ENCODE results near the gene LDLRAD2.

LDLRAD2 gene

DNA sequence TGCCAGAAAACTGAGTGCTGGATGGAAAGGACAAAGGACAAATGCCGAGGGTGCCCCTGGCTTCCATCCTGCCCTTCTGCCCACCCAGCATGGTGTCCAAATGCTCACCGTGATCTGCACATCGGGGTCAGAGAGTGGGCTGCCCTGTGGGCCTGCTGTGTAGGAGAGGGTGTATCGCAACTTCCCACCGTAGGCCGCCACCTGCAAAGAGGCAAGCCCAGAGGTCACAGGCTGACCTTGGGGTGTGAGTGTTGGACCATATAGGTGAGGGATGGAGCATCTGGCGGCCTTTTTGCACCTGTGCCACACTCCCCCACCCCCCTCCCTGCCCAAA, 53.5 kb downstream of the LDLRAD2 start:
- Histone ChIP-seq H3K4me1 (ENCODE audit: low read length) (peaks cover 37% of the 10 kb centered on the region), H4K20me1 (ENCODE audit: insufficient read depth, low read length) (no peaks in the 10 kb centered on the region), H3K27ac (ENCODE audit: low read length) (peak overlapping the region; percentile 91), H3K36me3 (replicated peaks; ENCODE audit: low read depth, low read length) (no peaks in the 10 kb centered on the region), H3K4me3 (ENCODE audit: low read length) (peak overlapping the region; percentile 28; the same call in 1 of the 2 replicates), H3K27me3 (ENCODE audit: low read depth, low read length) (no peaks in the 10 kb centered on the region), H3K9me3 (ENCODE audit: insufficient read depth, low read length) (no peaks in the 10 kb centered on the region), H3K79me2 (ENCODE audit: low read length) (no peaks in the 10 kb centered on the region), H3K9ac (ENCODE audit: low read length) (peak overlapping the region; percentile 50; the same call in 1 of the 2 replicates), H2AFZ (ENCODE audit: low read depth, low read length) (no peak overlapping the region), H3K4me2 (ENCODE audit: low read length) (peak overlapping the region; percentile 74)
- TF ChIP-seq EZH2phosphoT487 (IDR thresholded peaks at IDR 0.05; ENCODE audit: low read depth): no peak
- TF ChIP-seq, protein P1, sequence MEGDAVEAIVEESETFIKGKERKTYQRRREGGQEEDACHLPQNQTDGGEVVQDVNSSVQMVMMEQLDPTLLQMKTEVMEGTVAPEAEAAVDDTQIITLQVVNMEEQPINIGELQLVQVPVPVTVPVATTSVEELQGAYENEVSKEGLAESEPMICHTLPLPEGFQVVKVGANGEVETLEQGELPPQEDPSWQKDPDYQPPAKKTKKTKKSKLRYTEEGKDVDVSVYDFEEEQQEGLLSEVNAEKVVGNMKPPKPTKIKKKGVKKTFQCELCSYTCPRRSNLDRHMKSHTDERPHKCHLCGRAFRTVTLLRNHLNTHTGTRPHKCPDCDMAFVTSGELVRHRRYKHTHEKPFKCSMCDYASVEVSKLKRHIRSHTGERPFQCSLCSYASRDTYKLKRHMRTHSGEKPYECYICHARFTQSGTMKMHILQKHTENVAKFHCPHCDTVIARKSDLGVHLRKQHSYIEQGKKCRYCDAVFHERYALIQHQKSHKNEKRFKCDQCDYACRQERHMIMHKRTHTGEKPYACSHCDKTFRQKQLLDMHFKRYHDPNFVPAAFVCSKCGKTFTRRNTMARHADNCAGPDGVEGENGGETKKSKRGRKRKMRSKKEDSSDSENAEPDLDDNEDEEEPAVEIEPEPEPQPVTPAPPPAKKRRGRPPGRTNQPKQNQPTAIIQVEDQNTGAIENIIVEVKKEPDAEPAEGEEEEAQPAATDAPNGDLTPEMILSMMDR (IDR thresholded peaks at IDR 0.05; ENCODE audit: low read depth, low read length): no peak

DNA sequence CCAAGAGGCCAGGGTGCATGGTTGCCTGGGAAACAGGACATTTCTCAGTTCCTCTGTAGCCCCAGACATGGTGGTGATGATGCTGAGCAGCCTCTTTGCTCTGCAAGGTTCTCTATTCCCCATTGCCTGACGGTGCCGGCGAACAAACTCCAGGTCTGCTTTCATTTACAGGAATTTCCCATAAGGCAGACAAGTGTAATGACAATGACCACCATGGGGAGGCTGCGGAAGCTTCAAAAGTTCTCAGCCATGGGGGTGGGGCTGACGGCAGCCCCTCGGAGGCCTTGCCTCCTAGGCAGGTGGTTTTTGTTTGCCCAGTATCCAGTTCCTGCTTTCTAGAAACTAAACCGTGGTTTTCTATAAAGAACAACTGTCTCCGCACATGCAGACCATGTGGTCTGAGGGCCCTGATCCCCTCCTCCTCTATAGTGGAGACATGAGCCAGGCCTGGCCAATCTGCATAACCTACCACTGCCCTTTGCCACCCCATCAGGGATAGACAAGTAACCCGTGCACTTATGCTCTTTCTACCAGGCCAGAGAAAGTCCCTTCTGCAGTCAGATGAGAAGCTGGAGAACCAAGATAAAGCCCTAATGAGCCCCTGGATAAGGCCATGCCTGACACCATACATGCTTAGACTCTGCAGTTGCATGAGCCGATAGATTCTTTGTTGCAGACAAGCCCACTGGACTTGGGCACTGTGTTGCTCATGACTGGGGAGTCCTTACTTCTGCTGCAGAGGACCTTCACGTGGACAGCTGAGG, 54.1 kb downstream of the LDLRAD2 start:
- no peaks in the 10 kb centered on the region for H3K9me3 ChIP-seq (ENCODE audit: insufficient read depth, low read length)
- no peaks in the 10 kb centered on the region for H3K36me3 ChIP-seq (replicated peaks; ENCODE audit: low read depth, low read length)
- H3K27me3 ChIP-seq (ENCODE audit: low read depth, low read length): no peaks in the 10 kb centered on the region
- TF ChIP-seq, protein P1 (IDR thresholded peaks at IDR 0.05; ENCODE audit: low read depth, low read length): no peak
- TF ChIP-seq EZH2phosphoT487 (IDR thresholded peaks at IDR 0.05; ENCODE audit: low read depth): no peak
- H4K20me1 ChIP-seq (ENCODE audit: insufficient read depth, low read length): no peaks in the 10 kb centered on the region
- H3K4me1 ChIP-seq (ENCODE audit: low read length): peaks cover 37% of the 10 kb centered on the region
- H3K9ac ChIP-seq (ENCODE audit: low read length): peak overlapping the region; percentile 43
- H3K4me2 ChIP-seq (ENCODE audit: low read length): peak overlapping the region; percentile 74
- peak overlapping the region; percentile 48 for H3K4me3 ChIP-seq (ENCODE audit: low read length)
- H3K27ac ChIP-seq (ENCODE audit: low read length): peak overlapping the region; percentile 91
- H3K79me2 ChIP-seq (ENCODE audit: low read length): no peaks in the 10 kb centered on the region
- peak overlapping the region; percentile 58; the same call in 1 of the 2 replicates for H2AFZ ChIP-seq (ENCODE audit: low read depth, low read length)

DNA sequence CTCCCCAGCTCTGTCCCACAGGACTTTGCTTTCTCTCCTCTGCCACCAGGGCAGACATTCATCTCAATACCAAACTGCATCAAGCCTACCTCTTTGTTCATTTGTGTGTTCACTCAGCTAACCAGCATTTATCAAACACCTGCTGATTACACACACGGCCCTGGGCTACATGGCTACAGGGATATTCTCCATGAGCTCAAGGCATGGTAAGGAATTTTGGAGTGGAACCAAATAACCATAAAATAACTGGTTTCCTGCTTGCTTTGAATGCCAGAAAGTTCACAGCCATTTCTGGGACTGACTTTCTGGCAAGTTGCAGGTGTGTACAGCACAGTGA, 54.6 kb downstream of the LDLRAD2 start:
- Histone ChIP-seq H3K4me2 (ENCODE audit: low read length) (peak overlapping the region; percentile 74), H3K9me3 (ENCODE audit: insufficient read depth, low read length) (no peaks in the 10 kb centered on the region), H3K36me3 (replicated peaks; ENCODE audit: low read depth, low read length) (no peaks in the 10 kb centered on the region), H3K79me2 (ENCODE audit: low read length) (no peaks in the 10 kb centered on the region), H2AFZ (ENCODE audit: low read depth, low read length) (no peak overlapping the region), H3K4me1 (ENCODE audit: low read length) (peaks cover 40% of the 10 kb centered on the region), H3K9ac (ENCODE audit: low read length) (peak overlapping the region; percentile 43), H4K20me1 (ENCODE audit: insufficient read depth, low read length) (no peaks in the 10 kb centered on the region), H3K27me3 (ENCODE audit: low read depth, low read length) (no peaks in the 10 kb centered on the region), H3K27ac (ENCODE audit: low read length) (peak overlapping the region; percentile 91), H3K4me3 (ENCODE audit: low read length) (peak overlapping the region; percentile 48; the same call in 1 of the 2 replicates)
- TF ChIP-seq EZH2phosphoT487 (IDR thresholded peaks at IDR 0.05; ENCODE audit: low read depth): no peak
- TF ChIP-seq, protein P1 (IDR thresholded peaks at IDR 0.05; ENCODE audit: low read depth, low read length): no peak

GRCh38 chr1:21867451-21867996, 55.5 kb downstream of the LDLRAD2 start:
- no peak overlapping the region for H3K4me3 ChIP-seq (ENCODE audit: low read length)

More at GRCh38 chr1:21867451-21867996, 55.5 kb downstream of the LDLRAD2 start:
- no peaks in the 10 kb centered on the region for H3K36me3 ChIP-seq (replicated peaks; ENCODE audit: low read depth, low read length)
- H3K4me2 ChIP-seq (ENCODE audit: low read length): peak overlapping the region; percentile 44
- no peak overlapping the region for H2AFZ ChIP-seq (ENCODE audit: low read depth, low read length)
- H3K4me1 ChIP-seq (ENCODE audit: low read length): peaks cover 48% of the 10 kb centered on the region
- H3K9me3 ChIP-seq (ENCODE audit: insufficient read depth, low read length): no peaks in the 10 kb centered on the region
- H3K79me2 ChIP-seq (ENCODE audit: low read length): no peaks in the 10 kb centered on the region
- H3K9ac ChIP-seq (ENCODE audit: low read length): no peak overlapping the region; the same call in 1 of the 2 replicates
- H3K27ac ChIP-seq (ENCODE audit: low read length): peak overlapping the region; percentile 91
- H4K20me1 ChIP-seq (ENCODE audit: insufficient read depth, low read length): no peaks in the 10 kb centered on the region
- no peak for TF ChIP-seq EZH2phosphoT487 (IDR thresholded peaks at IDR 0.05; ENCODE audit: low read depth)
- TF ChIP-seq, protein P1 (IDR thresholded peaks at IDR 0.05; ENCODE audit: low read depth, low read length): no peak
- H3K27me3 ChIP-seq (ENCODE audit: low read depth, low read length): no peaks in the 10 kb centered on the region

All from OCI-LY3 (cell line).